ENCODE data around the gene SPAG8.

SPAG8 gene

DNA sequence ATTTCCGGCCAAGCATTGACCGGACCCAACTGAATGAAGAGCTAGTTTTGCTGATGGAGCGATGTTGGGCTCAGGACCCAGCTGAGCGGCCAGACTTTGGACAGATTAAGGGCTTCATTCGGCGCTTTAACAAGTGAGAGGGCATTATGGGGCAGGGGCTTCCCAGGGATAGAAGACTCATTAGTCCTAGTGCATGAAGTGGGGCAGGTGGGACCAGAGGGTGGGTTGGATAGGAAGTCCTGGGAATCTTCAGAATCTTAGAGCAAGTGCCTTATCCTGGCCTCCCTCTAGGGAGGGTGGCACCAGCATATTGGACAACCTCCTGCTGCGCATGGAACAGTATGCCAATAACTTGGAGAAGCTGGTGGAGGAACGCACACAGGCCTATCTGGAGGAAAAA lies 6.0 kb downstream of the SPAG8 start:
- no peak for DNase-seq

DNA sequence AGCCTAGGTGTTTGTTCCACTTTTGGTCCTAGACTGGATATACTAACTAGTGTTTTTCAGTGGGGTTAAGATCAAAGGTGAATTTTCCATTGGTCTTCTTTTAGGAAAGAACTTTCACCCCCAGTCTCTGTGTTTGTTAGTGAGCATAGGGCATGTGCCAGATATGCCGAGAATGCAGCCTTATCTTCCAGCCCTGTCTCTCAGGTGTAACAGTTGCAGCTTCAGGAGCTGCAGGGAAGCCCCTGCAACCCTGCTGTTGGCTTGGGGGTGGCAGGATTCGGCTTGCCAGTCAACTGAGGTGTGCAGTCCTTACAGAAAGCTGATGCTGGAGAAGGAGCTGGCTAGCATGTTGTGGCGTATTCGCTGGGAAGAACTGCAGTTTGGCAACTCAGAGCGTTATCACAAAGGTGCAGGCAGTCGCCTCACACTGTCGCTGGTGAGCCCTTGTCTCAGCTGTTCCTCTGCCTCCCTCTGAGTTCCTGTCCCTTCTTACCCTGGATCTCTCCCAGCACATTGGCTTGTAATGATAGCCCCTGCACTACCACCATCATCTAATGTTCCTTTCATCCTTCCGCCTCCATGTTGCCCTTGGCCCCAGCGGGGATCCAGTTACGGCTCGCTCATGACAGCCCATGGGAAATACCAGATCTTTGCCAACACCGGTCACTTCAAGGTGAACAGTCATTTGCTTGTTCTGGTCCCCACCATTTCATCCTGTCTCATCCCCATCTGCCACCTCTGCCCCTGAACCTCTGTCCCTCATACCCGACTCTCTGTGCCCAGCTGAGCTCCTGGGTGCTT lies 10.5 kb downstream of the SPAG8 start:
- DNase-seq = no peak

DNA sequence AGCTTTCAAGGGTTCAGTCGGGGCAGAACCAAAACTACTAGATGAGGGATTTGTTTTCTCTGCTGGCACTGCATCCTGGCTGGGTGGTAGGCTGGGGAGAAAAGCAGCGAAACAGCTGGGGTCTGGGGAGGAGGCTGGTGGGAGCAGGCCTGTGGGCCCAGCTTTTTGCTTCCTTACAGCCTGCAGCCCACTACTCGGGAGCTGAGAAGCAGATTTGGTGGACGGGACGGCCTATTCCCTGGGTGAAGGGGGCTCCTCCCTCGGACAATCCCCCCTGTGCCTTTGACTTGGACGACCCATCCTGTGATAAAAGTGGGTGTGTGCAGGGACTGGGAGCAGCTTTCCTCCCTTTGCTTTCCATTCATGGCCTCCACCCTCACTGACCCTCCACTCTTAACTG lies 11.5 kb downstream of the SPAG8 start:
- no peak for DNase-seq

DNA sequence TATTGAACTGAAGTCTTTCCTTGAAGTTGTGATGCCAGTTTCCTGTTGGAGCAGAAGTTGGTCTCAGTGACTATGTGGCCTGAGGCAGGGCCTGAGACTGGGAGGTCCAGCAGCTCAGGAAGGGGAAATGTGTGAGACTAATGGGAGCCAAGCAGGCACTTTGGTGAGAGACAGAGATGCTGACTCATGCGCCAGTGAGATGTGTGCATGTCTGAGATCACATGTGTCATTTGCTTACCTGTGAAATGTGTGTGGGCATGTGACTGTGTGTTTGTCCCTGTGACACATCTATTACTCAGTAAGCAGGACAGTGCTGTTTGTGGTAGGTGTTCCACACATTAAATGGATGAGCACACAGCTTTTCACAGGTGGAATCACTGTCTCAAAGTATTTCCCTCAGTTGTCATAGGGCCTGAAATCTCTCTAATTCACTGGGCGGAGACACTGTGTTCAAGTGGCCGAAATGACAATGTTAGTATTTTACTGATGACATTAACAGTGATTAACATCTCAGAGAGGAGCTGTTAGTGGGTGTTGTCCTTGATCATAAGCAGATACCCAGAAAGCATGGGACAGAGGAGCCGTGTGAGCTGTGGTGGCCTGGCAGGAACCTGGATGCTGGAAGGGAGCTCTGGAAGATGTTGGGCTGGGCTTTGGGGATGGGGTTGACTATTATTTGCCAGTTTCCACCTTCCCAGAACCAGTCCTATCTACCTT lies 13.2 kb downstream of the SPAG8 start:
- DNase-seq = peak; percentile 6

DNA sequence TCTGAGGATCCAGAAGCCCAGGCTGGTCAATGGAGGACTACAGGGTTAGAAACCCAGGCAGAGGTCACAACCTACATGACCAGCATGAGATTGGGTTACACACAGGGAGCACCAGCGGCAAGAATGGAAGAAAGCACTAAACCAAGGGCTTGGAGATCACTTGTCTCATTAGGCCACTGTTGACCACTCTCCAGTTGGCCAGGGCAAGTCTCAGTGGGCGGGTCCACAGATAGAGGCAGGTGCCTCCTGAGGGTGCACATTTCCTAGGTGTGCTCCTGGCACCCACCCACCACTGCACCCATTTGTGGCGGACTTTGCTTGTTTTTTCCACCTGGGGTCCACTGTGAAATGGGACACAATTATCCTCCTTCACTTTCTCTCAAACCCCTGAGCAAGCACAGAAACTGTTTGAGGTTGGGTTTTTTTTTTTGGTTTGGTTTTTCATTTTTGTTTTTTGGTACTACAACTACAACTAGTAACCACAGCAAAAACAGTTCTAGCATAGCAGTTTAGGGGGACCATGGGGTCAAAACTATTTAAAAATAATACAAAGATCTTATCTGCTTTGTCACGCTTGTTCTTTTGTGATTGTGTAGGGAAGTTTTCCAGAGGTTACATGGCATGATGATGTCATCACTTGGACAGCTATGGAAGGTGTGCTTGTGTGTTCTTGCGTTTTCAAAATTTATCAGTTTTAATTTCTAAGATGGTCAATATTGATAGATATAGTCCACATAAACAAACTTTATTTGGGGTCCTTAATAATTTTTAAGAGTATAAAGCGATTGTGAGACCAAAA lies 14.6 kb downstream of the SPAG8 start:
- no peak for DNase-seq

DNA sequence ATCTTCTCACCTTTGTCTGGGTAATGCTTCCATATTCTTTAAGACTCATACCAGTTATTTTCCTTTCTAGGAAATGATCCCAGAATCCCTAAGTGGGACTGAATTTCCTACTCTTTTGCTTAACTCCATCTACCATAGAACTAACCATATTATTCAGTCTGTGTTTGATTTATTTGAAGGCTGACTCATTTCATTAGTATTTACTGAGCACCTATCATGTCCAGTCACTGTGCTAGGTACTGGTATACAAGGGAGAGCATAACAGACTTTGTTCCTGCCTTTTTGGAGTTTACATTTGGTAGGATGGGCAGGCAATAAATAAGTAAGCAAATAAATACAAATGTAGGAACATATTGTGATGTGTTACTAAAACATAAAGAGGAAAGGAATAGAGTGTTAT lies 16.4 kb downstream of the SPAG8 start:
- no peak for DNase-seq

DNA sequence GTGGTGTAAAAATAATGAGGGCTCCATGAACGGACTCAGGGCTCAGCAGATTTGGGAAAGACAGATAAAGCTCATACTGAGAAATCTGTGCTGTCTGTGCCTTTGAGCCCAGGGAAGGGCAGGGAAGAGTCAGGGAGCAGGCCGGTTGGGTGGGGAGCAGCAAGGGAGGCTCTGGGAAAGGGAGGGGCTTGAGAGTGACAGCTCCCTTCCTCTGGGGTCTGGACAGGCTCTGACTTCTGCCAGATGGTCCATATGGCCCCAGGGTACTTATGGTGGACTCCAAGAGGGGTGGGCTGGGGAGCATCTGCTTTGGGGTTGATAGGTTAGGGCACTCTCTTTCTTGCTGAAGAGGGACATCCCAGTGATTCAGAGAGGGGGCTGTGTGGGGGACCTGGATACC lies 18.6 kb downstream of the SPAG8 start:
- no peak for DNase-seq

DNA sequence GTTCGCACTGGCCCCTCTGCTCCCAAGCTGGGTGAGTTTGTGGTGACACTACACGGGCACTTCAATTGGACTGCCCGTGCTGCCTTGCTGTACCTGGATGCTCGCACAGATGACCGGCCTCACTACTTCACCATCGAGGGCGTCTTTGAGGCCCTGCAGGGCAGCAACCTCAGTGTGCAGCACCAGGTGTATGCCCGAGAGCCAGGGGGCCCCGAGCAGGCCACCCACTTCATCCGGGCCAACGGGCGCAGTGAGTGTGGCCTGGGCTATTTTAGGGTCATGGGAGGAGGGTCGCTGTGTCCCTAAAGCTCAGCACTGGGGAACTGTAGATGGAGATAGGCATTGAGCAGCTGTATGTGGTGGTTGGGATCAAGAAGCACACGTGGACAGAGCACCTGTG lies 19.2 kb downstream of the SPAG8 start:
- no peak for DNase-seq

DNA sequence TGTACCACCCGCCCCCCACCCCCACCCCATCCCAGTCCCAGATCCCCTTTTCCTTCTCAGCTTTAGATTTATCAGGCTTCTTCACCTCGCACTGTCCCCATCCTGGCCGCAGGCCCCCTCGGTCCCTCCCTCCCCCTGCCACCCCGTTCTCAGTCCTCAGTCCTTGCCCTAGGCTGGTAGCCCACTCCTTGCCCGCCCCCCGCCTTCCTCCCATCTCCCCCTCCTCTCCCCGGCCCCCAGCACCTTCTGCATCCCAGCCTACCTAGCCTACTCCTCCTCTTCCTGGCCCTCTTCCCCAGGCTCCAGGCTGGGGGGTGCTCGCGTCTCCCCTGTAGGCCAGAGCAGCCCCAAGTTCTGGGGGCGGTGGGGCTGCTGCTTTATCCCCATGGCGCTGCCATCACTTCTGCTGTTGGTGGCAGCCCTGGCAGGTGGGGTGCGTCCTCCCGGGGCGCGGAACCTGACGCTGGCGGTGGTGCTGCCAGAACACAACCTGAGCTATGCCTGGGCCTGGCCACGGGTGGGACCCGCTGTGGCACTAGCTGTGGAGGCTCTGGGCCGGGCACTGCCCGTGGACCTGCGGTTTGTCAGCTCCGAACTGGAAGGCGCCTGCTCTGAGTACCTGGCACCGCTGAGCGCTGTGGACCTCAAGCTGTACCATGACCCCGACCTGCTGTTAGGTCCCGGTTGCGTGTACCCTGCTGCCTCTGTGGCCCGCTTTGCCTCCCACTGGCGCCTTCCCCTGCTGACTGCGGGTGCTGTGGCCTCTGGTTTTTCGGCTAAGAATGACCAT lies 19.8 kb downstream of the SPAG8 start:
- DNase-seq = no peak

DNA sequence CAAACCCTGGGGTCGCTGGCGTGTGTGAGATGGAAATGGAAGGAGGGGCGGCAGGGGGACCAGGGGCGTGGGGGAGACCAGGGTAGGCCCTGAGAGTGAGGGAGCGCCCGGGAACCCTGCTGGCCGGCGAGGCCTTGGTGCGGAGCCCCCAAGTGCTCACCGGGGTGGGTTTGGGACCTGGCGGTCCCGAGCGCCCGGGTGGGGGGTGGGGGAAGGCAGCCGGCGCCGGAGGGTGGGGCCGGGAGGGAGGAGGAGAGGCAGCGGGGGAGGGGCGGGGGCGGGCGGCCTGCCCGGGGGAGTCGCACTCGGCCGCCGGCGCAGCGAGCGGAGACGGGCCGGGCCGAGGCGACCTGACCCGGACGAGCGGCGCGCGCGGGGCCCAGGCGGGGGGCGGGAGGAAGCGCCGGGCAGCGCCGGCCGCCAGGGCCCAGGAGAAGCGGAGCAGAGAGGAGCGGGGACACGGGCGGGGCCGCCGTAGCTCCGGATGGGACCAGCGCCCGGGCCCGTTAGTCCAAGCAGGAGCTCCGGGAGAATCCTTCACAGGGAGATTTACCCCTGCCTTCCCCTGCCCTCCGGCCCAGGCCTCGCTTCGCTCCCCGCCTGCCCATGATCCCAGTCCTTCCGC lies 20.7 kb downstream of the SPAG8 start, which contains the start of gene NPR2:
NPR2 (plus strand) TSS at position 295 of the 625 bp plus-strand sequence. CDS start 818 bp downstream, outside the sequence.
- DNase-seq = no peak

DNA sequence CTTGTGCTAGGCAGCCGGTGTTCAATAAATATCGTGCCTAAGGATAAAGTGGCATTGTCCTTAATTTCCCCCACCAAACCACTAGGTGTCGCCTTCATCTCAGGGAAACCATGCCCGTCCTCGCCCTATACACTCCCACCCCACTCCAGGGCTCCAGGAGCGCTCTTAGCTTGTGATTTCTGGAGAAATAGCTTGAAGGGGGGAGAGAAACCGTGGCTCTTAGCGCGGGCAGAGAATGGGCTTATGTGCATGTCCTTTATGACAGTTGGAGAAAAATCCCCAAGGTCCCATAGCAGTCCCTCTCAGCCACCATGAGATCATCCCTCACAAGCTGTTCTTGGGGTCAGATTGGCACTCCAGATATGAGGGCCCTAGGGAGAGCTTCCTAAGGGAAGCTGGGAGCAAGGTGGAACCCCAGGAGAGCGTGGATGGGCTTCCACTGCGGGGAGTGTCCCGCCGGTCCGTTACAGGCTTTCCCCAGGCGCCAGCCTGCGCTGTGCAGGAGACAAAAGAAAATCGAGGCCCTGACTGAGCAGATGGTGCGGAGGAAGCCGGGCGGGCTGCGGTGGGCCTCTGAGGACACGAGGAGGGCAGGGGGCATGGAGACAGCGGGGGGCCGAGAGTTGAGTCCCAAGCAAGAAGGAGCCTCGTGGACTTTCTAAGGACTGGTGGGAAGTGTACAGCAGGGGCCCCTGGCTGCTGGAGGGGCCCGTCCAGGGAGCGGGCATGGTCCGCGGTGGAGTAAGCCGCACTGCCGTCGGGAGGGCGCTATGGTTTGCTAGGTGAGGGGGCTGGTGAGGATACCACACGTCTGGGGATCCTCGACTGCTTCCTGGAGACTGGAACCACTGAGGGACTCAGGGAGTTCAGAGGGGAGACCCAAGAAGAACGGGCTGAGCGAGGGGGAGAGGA lies 21.4 kb downstream of the SPAG8 start:
- DNase-seq = peak; percentile 25

DNA sequence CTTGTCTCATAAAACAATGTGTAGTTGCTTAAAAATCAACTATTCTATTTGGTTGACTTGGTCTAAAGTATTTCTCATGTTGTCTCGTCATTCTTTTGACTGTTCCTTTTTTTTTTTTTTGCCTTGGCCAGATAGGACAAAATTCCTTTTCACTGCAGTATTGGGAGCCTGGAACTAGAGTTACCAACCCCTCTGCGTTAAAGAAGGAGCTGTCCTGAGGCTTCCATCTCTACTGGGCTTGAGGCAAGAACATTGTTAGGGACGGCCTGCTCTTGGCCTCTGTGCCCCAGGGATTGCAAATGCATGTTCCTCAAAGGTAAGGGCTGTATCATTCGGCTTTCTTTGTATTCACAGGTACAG lies 22.1 kb downstream of the SPAG8 start:
- DNase-seq = no peak

DNA sequence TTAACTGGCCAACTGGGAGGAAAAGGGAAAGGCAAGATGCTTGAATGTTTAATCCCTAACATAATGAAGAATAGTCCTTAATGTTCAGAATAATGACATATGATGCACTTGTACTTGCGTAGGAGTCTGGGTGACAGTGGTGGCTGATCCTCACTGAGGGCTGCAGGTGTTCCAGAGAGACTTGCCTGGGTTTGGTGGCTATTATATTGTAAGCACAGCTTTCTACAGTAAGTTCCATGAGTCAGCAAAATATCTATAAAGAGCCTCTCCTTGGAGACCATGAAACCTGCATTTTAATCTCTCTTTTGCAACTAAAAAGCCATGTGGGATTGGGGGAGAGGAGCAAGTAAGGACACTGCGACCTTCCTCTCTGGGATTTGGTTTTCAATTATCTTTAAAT lies 22.5 kb downstream of the SPAG8 start:
- no peak for DNase-seq

DNA sequence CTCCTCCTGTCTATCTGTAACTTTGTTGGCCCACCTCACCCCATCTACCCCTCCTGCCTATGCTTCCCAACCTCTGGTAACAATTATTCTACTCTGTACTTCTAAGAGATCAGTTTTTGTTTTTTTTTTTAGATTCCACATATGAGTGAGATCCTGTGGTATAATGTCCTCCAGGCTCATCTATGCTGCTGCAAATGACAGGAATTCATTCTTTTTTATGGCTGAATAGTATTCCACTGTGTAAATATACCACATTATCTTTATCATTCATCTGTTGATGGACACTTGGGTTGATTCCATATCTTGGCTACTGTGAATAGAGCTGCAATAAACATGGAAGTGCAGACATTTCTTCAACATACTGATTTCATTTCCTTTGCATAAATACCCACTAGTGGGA lies 28.6 kb downstream of the SPAG8 start:
- DNase-seq = no peak

DNA sequence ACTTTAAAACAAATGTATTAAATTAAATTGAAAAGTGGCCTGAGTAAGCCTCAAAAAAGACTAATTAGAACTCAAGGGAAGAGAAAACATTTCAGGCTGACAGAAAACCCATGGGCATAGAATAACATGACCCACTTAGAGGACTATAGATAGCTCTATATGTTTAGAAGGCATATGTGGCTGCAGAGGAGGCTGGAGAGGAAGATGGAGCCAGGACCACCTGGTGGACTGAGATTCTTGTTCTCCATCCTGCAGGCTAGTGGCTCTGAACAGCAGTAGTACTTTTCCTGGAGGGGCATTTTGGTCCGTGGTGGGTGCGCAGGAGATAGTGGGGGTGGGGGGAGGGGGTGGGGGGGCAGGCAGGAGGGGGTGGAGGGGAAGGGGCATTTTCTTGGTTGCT lies 31.0 kb downstream of the SPAG8 start:
- DNase-seq = no peak

DNA sequence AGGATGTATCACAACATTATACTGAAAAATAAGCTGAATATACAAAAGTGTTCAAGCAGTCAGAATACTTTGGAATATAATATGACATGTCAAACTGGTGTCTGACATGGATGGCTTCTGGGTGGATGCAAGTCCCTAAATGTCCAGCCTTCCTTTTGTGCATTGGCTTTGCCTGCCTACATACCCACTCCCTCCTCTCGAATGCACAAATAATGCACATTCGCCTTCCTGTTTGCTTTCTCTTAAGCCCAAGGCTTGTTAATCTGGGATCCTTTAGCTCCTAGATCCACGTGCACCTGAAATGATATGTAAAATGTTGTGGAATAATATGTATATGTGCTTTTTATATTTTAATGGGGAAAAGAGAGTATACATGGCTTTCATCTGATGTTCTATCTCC lies 33.6 kb downstream of the SPAG8 start:
- no peak for DNase-seq

DNA sequence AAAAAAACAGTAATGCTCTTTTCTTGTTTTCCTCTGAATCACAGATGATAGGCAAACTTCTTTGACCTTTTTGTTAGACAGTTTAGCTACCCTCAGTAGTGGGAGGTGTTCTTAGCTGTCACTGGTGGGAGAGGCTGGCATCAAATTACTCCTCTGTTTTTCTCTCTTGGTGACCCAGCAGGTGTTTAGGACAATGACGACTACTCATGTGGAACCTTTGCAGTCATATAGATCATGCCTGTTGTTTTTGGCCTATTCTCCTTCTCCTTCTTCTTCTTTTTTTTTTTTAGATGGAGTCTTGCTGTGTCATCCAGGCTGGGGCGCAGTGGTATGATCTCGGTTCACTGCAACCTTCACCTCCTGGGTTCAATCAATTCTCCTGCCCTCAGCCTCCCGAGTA lies 36.0 kb downstream of the SPAG8 start:
- DNase-seq = no peak

DNA sequence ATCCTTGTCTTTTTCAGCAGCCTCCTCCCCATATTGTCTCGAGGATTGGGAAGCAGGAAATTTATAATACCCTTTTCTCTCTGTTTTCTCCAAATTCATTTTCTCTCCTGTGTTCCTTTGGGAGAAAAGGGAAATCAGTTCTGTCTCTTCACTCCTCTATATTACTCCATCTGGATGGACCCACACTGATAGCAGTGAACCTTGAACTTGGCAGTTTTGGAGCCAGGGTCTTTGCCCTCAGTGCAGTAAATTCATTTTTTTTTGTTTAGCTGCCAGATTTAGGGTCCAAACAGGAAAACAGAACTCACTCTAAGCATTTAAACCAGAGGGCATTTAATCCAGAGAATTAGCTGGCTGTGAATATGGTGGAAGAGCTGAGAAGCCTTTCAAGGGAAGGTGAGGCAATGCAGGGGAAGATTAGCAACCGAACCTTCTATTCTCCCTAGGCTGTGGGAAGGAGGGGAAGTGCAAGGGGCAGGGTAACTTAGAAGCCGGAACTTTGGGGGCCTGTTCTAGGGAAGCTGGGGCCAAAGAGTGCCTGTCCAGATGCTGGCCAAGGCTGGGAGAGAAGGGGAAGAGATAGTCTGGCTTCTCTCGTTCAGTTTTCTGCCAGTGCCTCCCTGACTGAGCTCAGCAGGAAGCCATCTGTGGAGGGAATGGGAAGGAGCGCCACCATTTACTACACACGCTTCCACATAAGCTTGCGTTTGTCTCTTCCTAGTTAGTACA lies 37.0 kb downstream of the SPAG8 start:
- DNase-seq = no peak

DNA sequence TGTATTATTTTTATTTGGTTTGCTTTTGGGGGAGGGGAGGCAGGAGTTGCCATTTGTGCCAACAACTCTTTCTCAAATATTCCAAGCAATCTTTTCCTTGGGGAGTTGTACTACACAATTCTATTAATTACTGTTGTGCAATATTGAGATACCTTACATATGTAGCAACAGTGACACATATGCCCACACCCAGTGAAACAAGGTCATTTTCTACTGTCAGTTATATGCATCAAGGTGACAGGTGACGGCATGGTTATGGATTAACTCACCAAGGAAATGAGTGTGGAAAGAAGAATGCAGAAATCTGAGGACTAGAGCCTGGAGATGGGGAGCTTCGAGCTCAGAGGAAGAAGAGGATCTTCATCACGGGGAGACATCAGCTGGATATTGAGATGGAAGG lies 40.1 kb downstream of the SPAG8 start:
- peak; percentile 7 for DNase-seq

DNA sequence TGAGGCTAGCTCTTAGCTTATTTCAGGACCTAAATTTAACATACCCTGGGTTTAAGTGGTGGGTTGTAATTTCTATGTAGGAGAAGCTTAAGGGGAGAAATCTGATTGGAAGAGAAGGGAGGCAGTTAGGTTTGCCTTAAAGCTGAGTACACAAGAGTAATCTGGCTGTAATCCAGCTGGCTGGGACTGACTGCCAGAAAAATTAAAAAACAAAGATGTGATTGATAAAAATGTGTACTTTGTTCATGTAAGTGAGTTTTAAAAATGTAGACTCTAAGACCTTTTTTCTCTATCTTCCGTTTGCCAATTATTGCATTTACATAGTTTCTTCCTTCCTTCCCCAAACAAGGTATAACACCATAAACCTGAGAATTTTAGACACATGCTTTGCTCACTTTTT lies 40.5 kb downstream of the SPAG8 start:
- DNase-seq = no peak

DNA sequence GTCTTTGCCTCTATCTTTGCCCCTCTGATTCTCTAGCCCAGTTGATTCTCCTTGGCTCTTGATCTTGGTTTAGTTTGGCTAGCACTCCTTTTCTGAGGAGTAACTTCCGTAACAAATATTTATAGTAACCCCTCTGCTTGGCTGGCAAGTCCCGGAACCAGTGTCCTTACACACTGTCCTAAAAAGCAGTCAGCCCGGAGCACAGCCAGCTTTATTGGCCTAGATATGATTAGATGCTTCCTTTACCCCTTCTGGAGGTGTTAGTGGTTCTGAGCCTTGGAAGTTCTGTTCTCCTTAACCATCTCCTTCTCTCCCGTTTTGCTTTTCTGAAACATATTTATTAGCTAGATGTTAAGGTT lies 41.0 kb downstream of the SPAG8 start:
- DNase-seq = no peak
